NT2/D1 (cell line): ENCODE data around the gene KRTAP5-7.
"Not testable (repeated sequence)": the region's sequence is repeated elsewhere in the genome, so short reads cannot be mapped to it uniquely, and the experiment has no call there.

Experiments used
- DNase-seq: peaks from one replicate; pipeline ENCODE4 v3.0.0-alpha.2; 2011; ENCODE audit warnings: low read depth, low spot score
- H3K27me3 ChIP-seq: 2 replicates; pipeline ENCODE4 v1.6.0; 2011; ENCODE audit warnings: mild to moderate bottlenecking; ENCODE audit not compliant: insufficient read length, insufficient read depth
- H3K36me3 ChIP-seq: 2 replicates; pipeline ENCODE4 v1.6.1; 2011; ENCODE audit warnings: mild to moderate bottlenecking, low read length, mixed read lengths; ENCODE audit not compliant: insufficient read depth, insufficient read length
- H3K4me1 ChIP-seq: 2 replicates; pipeline ENCODE4 v1.5.1; 2011; ENCODE audit not compliant: insufficient read depth, insufficient read length
- H3K4me3 ChIP-seq: 2 replicates; pipeline ENCODE4 v1.5.1; 2011; ENCODE audit warnings: low read depth; ENCODE audit not compliant: insufficient read length
- H3K9ac ChIP-seq: 2 replicates; pipeline ENCODE4 v1.6.0; 2011; ENCODE audit warnings: low read depth; ENCODE audit not compliant: insufficient read length
- H3K9me3 ChIP-seq: 2 replicates; pipeline ENCODE4 v1.5.1; 2011; ENCODE audit warnings: mild to moderate bottlenecking, low read length; ENCODE audit not compliant: insufficient read depth
- SUZ12 ChIP-seq: IDR thresholded peaks from 2 replicates; pipeline ENCODE4 v1.6.1; 2011; ENCODE audit not compliant: insufficient read length, insufficient read depth; ENCODE audit errors: extremely low read depth
- YY1 ChIP-seq: IDR thresholded peaks from 2 replicates; pipeline ENCODE4 v1.6.1; 2011; ENCODE audit not compliant: insufficient read length, insufficient read depth
- ZNF274 ChIP-seq: IDR thresholded peaks from 2 replicates; pipeline ENCODE4 v1.6.1; 2011; ENCODE audit warnings: mild to moderate bottlenecking, low read depth, low read length

The KRTAP5-7 gene

DNA sequence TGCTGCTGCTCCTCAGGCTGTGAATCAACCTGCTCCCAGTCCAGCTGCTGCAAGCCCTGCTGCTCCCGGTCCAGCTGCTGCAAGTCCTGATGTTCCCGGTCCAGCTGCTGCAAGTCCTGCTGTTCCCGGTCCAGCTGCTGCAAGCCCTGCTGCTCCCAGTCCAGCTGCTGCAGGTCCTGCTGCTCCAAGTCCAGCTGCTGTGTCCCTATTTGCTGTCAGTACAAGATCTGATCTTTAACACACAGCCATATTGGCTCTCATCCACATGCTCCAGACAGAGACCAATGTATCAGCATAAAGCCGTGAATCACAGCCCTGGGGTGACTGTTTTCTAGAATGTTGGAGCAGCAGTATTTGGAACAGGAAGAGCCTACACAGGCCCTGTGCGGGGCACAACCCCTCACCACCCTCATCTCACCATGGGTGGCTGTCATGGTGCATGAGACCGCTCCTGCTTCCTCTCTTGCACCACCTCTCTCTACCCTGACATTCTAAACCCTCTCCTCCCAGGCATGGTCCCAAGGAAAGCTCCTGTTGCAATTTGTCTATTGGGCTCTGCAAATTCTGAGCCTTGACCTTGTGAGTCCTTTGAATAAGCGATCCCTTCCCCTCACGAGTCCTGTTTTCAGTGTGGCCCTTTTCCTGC lies 41.8 kb downstream of the KRTAP5-7 start:
- no peak for TF ChIP-seq ZNF274
- no peak for TF ChIP-seq SUZ12
- no peak overlapping the region for H3K9ac ChIP-seq
- H3K4me1 ChIP-seq: no peaks in the 10 kb centered on the region
- H3K27me3 ChIP-seq: no peaks in the 10 kb centered on the region
- no peaks in the 10 kb centered on the region for H3K36me3 ChIP-seq
- H3K9me3 ChIP-seq: no peaks in the 10 kb centered on the region
- H3K4me3 ChIP-seq: no peak overlapping the region
- DNase-seq: no peak

DNA sequence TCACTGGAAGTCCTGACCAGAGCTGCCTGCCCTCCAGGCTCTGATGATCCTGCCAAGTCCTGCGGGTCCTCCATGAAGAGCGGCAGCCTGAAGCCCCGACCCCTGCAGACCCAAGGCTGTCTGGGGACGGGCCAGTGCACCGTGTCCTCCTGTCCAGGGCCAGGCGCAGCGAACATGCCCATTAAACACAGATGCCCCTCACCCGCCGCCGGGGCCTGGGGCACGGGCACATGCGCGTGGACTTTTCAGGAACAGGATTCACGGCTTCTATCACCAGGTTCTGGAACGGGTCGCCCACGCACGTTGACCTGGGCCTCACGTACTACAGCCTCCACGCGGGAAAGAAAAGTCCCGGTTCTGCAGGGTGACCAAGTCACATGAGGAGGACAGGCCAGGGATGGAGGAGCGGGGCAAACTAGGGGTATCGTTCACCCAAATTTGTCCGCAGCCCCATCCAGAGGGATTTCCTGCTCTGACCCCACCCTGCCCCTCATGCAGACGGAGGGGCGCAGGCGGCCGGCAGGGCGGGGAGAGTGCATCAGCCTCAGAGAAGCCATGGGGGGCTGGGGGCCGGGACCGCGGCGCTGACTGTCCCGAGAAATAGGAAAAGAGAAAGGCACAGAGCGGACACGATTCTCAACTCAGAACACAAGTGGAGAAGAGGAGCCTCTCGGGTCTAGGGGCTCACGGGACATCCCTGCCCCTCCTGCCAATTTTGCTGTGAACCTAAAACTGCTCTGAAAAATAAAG lies 44.2 kb downstream of the KRTAP5-7 start:
- not testable (repeated sequence) for H3K27me3 ChIP-seq, DNase-seq, H3K36me3 ChIP-seq, H3K9me3 ChIP-seq, H3K4me3 ChIP-seq, H3K9ac ChIP-seq, H3K4me1 ChIP-seq

DNA sequence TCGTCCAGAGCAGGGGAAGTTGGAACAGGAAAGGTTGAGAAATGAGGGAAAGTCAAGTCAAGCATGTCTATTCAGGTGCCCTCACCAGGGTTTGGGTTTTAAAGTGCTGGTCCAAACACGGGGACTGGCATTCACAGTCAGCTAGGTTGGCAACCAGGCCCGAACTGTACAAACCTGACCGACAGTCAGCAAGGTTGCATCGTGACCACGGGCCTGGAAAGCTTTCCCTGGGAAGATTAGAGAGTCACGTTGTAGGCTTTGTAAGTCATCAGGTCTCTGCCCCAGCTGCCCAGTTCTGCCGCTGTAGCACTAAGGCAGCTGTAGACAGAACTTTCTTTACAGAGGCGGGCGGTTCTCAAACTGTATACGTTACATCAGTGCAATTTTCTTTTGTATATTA lies 45.7 kb downstream of the KRTAP5-7 start:
- TF ChIP-seq ZNF274 (no peak), YY1 (no peak), SUZ12 (no peak)
- Histone ChIP-seq H3K27me3 (no peaks in the 10 kb centered on the region), H3K9ac (no peak overlapping the region), H3K36me3 (no peaks in the 10 kb centered on the region), H3K4me1 (no peaks in the 10 kb centered on the region), H3K9me3 (no peaks in the 10 kb centered on the region), H3K4me3 (no peak overlapping the region)
- no peak for DNase-seq

DNA sequence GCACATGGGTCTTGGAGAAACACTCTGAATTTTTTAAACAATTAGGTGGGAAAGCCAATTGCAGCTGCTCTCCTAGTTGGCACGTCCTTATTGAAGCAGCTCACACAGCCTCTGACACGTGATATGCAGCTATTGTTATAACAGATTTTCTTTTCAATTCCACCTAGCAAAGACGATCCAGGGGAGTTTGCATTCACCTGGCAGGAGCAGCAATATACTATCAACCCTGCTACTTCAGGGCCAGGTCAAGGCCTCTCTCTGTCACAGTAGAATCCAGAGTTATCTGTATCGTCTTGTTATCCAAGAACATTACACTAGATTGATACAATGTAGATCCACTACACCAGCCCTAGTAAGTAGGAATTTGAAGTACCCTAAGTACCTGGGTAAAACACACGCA lies 47.4 kb downstream of the KRTAP5-7 start:
- Histone ChIP-seq H3K9ac (no peak overlapping the region), H3K27me3 (no peaks in the 10 kb centered on the region), H3K36me3 (no peaks in the 10 kb centered on the region), H3K4me1 (no peaks in the 10 kb centered on the region), H3K4me3 (no peak overlapping the region), H3K9me3 (no peaks in the 10 kb centered on the region)
- TF ChIP-seq ZNF274 (no peak), SUZ12 (no peak), YY1 (no peak)
- no peak for DNase-seq

DNA sequence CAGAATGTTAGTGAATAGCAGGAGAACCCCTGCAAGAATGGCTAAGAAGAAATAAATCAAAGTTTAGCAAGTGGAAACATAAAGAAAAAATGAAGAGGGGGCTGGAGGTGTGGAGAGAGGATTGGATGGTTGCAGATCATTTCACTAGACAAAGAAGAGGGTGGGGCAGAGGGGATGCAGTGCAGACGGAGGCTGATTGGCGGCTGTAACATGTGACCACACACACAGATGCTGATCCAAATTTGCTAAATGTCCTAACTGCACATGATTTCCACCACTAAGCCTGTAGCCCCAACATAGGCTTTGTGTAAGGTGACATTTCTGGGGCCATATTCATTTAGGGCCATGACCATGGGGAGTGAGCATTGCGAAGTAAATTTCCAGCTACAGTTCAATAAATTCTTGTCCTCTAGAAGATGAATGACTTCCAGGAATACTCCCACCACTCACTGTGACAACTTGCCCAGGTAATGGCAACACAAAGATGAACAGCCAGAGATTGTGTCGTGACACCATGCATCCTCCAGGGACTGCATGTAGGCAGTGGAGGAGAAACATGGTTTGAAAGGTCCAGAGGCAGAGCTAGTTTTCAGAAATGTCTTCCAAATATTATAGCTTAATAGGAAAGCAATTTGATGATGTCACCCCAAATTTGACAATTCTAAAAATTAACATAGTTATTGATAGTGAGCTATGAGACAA lies 48.8 kb downstream of the KRTAP5-7 start:
- Histone ChIP-seq H3K9ac (no peak overlapping the region), H3K27me3 (no peaks in the 10 kb centered on the region), H3K9me3 (no peaks in the 10 kb centered on the region), H3K36me3 (no peaks in the 10 kb centered on the region), H3K4me3 (no peak overlapping the region), H3K4me1 (no peaks in the 10 kb centered on the region)
- no peak for TF ChIP-seq ZNF274
- TF ChIP-seq SUZ12: no peak
- TF ChIP-seq YY1: no peak
- DNase-seq: no peak

DNA sequence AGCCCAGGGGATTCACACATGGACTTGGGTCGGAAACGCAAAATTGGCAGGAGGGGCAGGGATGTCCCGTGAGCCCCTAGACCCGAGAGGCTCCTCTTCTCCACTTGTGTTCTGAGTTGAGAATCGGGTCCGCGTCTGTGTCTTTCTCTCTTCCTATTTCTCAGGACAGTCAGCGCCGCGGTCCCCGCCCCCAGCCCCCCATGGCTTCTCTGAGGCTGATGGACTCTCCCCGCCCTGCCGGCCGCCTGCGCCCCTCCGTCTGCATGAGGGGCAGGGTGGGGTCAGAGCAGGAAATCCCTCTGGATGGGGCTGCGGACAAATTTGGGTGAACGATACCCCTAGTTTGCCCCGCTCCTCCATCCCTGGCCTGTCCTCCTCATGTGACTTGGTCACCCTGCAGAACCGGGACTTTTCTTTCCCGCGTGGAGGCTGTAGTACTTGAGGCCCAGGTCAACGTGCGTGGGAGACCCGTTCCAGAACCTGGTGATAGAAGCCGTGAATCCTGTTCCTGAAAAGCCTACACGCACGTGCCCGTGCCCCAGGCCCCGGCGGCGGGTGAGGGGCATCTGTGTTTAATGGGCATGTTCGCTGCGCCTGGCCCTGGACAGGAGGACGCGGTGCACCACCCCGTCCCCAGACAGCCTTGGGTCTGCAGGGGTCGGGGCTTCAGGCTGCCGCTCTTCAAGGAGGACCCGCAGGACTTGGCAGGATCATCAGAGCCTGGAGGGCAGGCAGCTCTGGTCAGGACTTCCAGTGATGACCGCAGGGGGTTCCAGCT lies 49.8 kb downstream of the KRTAP5-7 start:
- not testable (repeated sequence) for H3K4me1 ChIP-seq, DNase-seq, H3K9ac ChIP-seq, H3K4me3 ChIP-seq, H3K9me3 ChIP-seq, H3K36me3 ChIP-seq, H3K27me3 ChIP-seq

DNA sequence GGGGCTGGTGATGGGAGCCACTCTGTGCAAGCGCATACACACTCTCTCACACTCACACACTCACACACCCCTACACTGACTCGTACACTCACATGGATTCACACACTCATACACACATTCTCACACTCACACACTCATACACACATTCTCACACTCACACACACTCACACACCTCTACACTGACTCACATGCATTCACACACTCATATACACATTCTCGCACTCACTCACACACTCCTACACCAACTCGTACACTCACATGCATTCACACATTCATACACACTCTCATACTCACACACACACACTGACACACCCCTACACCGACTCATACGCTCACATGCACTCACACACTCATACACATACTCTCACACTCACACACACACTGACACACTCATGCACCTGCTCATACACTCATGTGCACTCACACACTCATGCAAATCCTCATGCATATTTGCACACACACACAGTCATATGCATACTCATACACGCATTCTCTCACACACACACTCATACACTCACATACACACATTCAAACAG lies 50.5 kb downstream of the KRTAP5-7 start:
- Histone ChIP-seq H3K9me3 (no peaks in the 10 kb centered on the region), H3K27me3 (no peaks in the 10 kb centered on the region), H3K4me1 (no peaks in the 10 kb centered on the region), H3K9ac (no peak overlapping the region), H3K4me3 (no peak overlapping the region), H3K36me3 (no peaks in the 10 kb centered on the region)
- no peak for TF ChIP-seq YY1
- no peak for TF ChIP-seq SUZ12
- TF ChIP-seq ZNF274: no peak
- no peak for DNase-seq
